Measurements from ENCODE around the gene CHRDL2.

CHRDL2 gene

DNA sequence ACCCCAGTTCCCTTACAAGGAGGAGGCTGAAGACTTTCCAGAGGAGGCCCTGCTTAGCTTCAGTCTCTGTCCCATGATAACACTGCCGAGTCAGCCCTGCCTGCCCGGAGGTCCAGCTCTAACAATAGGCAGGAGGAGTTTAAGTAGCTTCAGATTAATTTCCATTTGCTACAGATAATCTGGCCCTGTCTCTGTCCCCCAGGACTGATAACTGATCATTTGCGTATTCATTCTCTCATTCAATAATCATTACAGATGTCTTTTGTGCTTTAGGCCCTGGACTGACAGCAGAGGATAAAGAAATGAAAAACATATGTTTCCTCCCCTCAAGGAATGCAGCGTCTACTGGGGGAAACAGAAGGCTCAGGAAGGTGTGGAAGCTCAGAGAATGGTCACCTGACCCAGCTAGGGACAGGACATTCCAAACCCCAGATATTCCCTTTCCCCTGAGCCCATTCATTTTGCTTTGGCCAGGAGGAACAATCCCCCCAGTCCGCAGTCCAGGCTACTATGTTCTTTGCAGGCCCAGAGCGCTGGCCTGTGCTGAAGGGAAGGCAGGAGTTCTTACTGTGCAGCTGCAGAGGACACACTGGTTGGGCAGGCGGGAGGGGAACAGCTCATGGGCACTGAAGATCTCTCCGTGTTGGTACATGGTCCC lies 20.8 kb downstream of the CHRDL2 start:
- DNase-seq = no peak

DNA sequence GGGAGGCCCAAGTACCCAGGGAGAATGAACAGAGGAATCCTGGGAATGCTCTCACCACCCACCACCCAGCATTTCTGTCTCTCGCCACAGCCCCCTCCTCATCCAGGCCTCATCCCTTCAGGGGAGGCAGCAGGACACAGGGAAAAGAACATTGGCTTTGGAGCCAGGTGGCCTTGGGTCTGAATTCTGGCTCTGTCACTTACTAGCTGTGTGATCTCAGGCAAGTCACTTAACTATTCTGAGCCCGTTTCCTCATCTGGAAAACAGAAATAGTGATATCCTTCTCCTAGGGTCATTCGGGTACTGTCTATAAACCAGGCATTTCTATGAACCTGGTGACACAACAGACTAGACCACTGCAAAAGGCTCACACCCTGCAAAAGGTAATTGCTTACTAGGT lies 22.1 kb downstream of the CHRDL2 start:
- DNase-seq = no peak

DNA sequence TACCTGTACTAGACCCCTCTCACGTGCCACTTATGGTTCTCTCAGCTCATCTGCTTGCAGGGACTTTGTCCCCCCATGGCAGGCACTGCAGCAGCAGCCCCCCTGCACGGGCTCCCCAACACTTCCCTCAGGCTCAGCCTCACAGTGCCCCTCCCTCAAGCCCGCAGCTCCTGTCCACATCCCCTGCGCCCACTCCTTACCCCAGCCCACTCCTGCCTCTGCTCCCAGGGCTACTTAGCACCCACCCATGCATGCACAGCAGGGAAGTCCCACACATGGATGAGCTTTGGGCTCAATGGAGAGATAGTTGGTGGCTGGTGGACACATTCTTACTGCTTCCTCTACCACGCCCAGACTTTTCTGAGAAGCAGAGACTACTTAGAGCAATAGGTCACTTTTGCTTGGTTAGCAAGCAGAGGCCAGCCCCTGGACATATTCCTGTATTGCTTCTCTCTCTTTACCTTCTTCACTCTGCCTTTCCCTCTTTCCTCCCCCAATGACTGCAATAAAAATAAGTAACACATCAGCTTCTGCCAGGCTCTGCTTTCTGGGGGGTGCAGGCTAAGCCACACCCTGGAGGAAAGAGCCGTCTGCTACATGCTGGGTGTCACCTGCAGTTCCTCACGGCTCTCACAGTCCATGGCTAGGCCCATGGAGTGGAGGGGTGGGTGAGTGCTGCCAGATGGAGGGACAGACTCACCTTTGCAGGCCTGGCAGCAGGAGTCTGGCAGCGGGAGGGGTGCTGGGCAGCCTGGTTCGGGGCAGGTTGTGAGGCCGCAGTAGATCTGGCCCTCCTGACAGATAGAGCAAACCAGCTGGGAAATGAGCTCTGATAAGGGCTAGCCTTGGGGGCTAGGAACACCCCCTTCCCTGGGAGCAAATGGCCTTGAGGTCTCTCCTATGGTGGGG lies 23.4 kb downstream of the CHRDL2 start:
- no peak for DNase-seq

DNA sequence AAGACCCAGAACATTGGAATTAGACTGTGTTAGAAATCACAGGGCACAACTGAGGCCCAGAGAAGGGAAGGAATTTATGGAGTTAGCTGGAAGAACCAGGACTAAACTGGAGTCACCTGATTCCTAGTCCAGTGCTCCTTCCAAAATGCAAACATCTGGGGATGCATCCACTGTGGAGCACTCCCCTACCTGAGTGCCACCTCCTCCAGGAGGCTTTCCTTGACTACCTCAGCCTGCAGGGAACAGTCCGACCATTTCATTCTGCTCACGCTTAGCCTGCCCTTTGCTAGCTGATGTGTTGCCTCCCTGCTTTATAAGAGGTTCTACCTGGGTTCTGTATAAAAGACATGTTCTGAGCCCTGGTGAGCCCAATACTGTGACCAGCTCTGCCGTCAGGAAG lies 24.0 kb downstream of the CHRDL2 start:
- no peak for DNase-seq

- no peak for DNase-seq
Observed at GRCh38 chr11:74703211-74703610, 28.0 kb downstream of the CHRDL2 start.

DNA sequence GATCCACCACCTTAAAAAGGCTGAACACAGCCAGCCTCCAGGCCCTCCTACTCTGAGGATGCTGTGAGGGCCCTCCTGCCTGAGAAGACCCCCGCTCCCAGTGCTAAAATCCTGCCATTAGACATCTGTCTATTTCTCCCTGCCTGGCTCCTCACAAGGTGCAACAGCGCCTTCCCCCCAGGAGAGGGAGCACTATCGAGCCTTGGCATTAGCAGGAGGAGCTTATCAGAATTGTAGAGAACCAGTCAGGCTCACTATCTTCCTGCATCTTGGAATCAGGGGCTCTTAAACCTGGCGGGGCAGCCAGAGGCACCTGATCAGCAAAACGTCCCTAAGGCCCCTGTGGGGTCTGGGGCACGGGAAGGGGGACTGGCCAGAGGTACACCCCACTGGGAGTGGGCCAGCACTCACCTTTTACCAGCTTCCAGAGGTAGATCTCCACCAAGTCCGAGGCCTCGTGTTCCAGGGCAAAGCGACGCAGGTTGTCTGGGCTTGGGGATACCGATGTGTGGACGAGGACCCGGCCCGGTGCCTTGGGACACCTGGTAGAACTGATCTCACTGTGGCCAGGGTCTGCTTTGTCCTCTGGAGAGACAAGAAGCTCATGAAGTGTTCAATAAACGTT lies 28.7 kb downstream of the CHRDL2 start:
- DNase-seq = peak; percentile 73

GRCh38 chr11:74701351-74701750 lies 29.9 kb downstream of the CHRDL2 start:
- peak; percentile 11 for DNase-seq

DNA sequence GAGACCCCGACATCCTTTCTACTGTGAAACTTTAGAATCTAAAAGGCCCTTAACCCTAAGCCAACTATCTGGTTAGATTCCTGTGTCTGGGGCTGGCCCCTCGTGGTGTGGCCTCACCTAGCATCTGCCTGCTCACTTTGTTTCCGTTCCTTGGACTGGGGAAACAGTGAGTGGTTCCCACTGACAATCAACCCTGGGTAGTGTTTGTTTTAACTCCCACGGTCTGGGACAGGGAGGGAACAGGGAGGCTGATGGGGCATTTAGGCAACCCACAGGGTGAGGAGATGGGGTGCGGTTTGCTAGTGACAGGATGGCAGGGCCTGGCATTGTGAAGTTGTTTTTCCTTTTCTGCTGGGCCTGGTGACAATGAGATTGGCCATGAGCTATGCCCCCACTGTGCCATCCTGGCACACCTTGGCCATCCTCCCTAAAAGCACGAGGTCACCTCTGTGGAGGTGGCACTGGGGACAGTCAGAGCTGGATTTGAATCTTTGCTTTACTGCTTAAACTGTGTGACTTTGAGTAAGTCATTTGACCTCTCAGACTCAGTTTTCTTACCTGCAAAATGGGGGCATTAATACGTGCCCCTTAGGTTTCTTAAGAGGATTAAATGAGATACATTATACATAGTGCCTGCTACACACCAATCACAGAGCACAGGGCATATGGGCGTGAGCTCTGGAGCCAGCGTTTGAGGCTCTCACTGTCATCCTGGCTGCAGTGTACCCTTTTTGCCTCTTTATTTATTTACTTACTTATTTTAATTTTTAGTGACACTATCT lies 31.4 kb downstream of the CHRDL2 start:
- DNase-seq = no peak

DNA sequence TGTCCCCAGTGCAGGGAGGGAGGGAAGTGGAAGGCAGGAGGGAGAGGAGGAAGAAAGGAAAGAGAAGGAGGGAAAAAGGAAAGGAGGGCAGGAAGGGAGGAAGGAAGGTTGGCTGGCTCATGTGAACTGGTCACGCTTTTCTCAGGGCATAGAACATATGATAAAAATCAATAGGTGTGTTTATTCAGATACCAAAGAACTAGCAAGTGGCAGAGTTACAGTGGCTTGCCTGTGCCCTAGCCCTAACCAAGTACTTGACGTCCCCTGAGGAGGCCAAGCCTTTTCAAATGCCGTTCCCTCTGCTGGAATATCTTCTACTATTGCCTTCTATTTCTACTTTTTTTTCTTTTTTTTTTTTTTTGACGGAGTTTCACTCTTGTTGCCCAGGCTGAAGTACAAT lies 33.5 kb downstream of the CHRDL2 start:
- no peak for DNase-seq

GRCh38 chr11:74696939-74697675 lies 34.1 kb downstream of the CHRDL2 start:
- no peak for DNase-seq

GRCh38 chr11:74696500-74696899 lies 34.7 kb downstream of the CHRDL2 start:
- no peak for DNase-seq

- no peak for DNase-seq
Observed at GRCh38 chr11:74695705-74696280, 35.4 kb downstream of the CHRDL2 start.

DNA sequence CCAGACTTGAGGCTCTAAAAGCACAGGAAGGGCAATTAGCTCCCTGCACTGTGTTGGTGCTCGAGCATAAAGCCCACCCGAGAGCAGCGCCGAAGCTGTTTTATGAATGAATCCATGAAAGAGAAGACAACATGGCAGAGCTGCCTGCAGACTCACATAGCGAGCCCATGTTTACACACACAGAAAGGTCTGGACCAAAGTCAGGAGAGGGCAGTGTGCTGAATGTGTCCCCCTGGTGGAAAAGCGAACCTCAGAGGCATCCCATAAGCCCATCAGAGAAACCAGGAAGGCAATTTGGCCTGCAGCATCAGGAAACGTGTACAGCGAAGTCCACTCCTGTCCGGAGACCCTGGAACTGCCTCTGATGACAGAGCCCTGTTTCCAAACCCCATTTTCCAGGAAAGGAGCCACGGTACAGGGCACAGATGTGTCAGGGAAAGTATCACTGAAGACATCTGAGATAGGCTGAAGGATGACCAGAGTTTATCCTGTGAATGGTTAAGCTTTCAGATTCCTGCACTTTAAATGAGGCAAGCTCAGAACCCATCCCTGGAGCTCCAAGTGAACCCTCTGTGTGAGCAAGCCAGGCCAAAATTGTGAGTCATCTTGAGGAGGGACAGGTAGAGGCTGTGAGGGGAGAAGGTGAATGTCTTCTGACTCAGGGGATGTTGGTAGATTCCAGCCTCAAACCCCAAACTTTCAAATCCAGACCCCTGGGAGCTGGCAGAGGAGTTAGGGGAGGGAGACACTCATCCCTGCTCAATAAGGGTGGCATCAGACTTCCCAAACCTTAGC lies 36.9 kb downstream of the CHRDL2 start:
- no peak for DNase-seq

DNA sequence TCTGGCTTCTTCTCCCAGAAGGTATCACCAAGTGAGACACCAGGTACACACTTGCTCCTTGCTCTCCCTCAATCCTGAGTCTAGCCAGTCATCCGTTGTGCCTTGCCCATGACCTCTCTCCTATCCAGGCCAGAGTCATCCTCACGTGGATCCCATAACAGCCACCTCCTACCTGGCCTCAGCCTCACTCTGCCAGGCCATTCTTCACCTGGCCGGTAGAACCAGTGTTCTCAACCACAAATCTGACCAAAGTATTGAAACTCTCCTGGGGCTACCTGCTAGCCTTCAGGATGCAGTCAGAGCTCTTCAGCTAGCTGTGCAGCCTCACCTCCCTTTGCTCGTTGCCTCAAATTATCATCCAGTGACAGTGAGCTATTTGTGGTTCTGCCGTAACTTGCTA lies 37.7 kb downstream of the CHRDL2 start:
- DNase-seq = no peak

GRCh38 chr11:74691755-74692154 lies 39.5 kb downstream of the CHRDL2 start:
- no peak for DNase-seq

DNA sequence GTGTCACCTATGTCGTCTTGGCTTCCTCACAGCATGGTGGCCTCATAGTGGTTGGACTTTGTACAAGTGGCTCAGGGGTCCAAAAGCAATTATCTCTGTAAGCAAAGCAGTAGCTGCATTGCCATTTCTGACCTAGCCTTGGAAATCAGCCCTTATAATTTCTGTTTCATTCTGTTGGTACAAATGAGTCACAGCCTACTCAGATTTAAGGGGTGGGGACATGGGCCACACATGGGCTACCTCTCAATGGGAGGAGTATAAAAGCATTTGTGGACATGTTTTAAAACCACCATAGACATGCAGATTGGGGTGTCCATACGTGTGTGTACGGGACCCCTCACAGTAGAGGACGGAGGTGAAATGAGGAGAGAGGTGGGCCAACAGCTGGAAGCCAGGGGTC lies 41.6 kb downstream of the CHRDL2 start:
- no peak for DNase-seq

- DNase-seq = no peak
Observed at GRCh38 chr11:74687237-74688023, 43.8 kb downstream of the CHRDL2 start.

GRCh38 chr11:74686792-74687191 lies 44.4 kb downstream of the CHRDL2 start:
- DNase-seq = no peak

- DNase-seq = no peak
Observed at GRCh38 chr11:74685905-74686304, 45.3 kb downstream of the CHRDL2 start.

DNA sequence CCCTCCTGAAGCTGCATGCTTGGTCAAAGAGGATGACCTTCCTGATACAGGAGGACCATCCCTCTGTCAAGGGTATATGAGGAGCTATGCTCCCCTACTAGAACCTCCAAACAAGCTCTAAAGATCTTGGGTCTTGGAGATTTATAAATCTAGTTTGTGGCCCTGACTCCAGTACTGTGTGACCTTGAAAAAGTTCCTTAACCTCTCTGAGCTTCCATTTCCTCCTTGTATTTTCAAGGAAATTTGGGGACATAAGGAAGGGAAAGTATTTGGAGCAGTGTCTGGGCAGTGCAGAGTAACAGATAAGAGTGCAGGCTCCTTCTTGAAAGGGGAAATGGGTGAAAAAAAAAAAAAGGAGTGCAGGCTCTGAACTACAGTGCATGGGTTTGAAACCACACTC lies 45.9 kb downstream of the CHRDL2 start:
- no peak for DNase-seq
